GM23248 (cell line): Measurements from ENCODE around the gene PPP1R37. TPM values are rescaled to one million over a fixed set of nuclear protein-coding genes. Genes with fewer than 3 reads are reported as not detected.

Experiments used
- DNase-seq: peaks from one replicate; pipeline ENCODE4 v3.0.0-alpha.2; 2015
- H2AFZ ChIP-seq: fragments of 200-600 bp; sonication (generic); 2 replicates; pipeline ENCODE4 v1.6.1; 2016; ENCODE audit warnings: antibody characterized with exemption
- H3F3A ChIP-seq: fragments of 200-600 bp; sonication (generic); 2 replicates; pipeline ENCODE4 v1.6.1; 2016; ENCODE audit warnings: mild to moderate bottlenecking, antibody characterized with exemption, mixed run types; ENCODE audit not compliant: insufficient read depth
- H3K27ac ChIP-seq: fragments of 200-600 bp; sonication (generic); 2 replicates; pipeline ENCODE4 v1.5.1; 2016; ENCODE audit warnings: mild to moderate bottlenecking
- H3K27me3 ChIP-seq: fragments of 200-600 bp; sonication (generic); replicated peaks from 2 replicates; pipeline ENCODE4 v1.6.1; 2016; ENCODE audit warnings: mild to moderate bottlenecking; ENCODE audit not compliant: insufficient read depth
- H3K36me3 ChIP-seq: fragments of 200-600 bp; sonication (generic); 2 replicates; pipeline ENCODE4 v1.6.1; 2016; ENCODE audit warnings: low read depth, mild to moderate bottlenecking
- H3K4me1 ChIP-seq: fragments of 200-600 bp; sonication (generic); 2 replicates; pipeline ENCODE4 v1.6.1; 2016; ENCODE audit warnings: mild to moderate bottlenecking; ENCODE audit not compliant: insufficient read depth
- H3K4me2 ChIP-seq: fragments of 200-600 bp; sonication (generic); one replicate; pipeline ENCODE4 v1.6.1; 2016; ENCODE audit warnings: mild to moderate bottlenecking; ENCODE audit not compliant: unreplicated experiment
- H3K4me3 ChIP-seq: fragments of 200-600 bp; sonication (generic); 2 replicates; pipeline ENCODE4 v1.5.1; 2016; ENCODE audit warnings: mild to moderate bottlenecking
- H3K79me2 ChIP-seq: fragments of 200-600 bp; sonication (generic); 2 replicates; pipeline ENCODE4 v1.6.1; 2016; ENCODE audit warnings: mild to moderate bottlenecking; ENCODE audit not compliant: insufficient read depth
- H3K9ac ChIP-seq: fragments of 200-600 bp; sonication (generic); 2 replicates; pipeline ENCODE4 v1.6.1; 2016; ENCODE audit warnings: mild to moderate bottlenecking
- H3K9me2 ChIP-seq: fragments of 200-600 bp; sonication (generic); 2 replicates; pipeline ENCODE4 v1.6.1; 2016; ENCODE audit warnings: mixed run types, mild to moderate bottlenecking, moderate library complexity; ENCODE audit not compliant: insufficient read depth
- H3K9me3 ChIP-seq: fragments of 200-600 bp; sonication (generic); one replicate; pipeline ENCODE4 v1.6.1; 2017; ENCODE audit warnings: low read depth
- H4K20me1 ChIP-seq: fragments of 200-600 bp; sonication (generic); 2 replicates; pipeline ENCODE4 v1.6.0; 2016; ENCODE audit not compliant: insufficient read depth
- EZH2 ChIP-seq: fragments of 200-600 bp; sonication (generic); IDR thresholded peaks from 2 replicates; pipeline ENCODE4 v1.6.1; 2018; ENCODE audit warnings: antibody characterized with exemption, mild to moderate bottlenecking; ENCODE audit not compliant: insufficient read depth, poor library complexity, severe bottlenecking
- EZH2phosphoT487 ChIP-seq: fragments of 200-600 bp; sonication (generic); IDR thresholded peaks from 2 replicates; pipeline ENCODE4 v1.6.1; 2018; ENCODE audit warnings: antibody characterized with exemption, moderate library complexity, mild to moderate bottlenecking, low read depth; ENCODE audit not compliant: insufficient read depth
- WGBS, 2 experiments: methylation state at CpG; one replicate each; pipeline ENCODE4 v1.1.6; 2015 to 2017; ENCODE audit warnings: low lambda C conversion rate in 2 of 2, low coverage in 1 of 2; ENCODE audit errors: missing lambda C conversion rate in 2 of 2; 5-methylcytosine and 5-hydroxymethylcytosine counted together
- in situ Hi-C: fragments of 300-500 bp; cut with MboI; formaldehyde crosslinking; loops from 2 replicates; pipeline ENCODE4 v1.15.0; 2020
- polyA plus RNA-seq: library from polyadenylated mRNA; unstranded; fragments of >200 nt; fragmentation: Nextera tagmentation; extraction: Ambion mirVana; gene quantifications from 2 replicates; pipeline ENCODE4 v1.2.1, GENCODE V29; 2016
- total RNA-seq: library from RNA; depleted of rRNA; stranded (reverse); fragments of >200 nt; shearing (Covaris generic); gene quantifications from 2 replicates; pipeline ENCODE4 v1.2.3, GENCODE V29; 2014

PPP1R37 gene
- total and polyA plus RNA-seq, 2 experiments from 2014 or later = 1.9 to 43.8 TPM

- no peak overlapping the region for H3K27ac ChIP-seq
- peaks cover 30% of the 10 kb centered on the region for H3K79me2 ChIP-seq
- no peaks in the 10 kb centered on the region for H4K20me1 ChIP-seq
- H3F3A ChIP-seq = peaks cover 19% of the 10 kb centered on the region; the same call in 1 of the 2 replicates
- peak overlapping the region; percentile 77 for H2AFZ ChIP-seq
- peak overlapping the region; percentile 49 for H3K9ac ChIP-seq
- no peaks in the 10 kb centered on the region for H3K36me3 ChIP-seq
- TF ChIP-seq EZH2phosphoT487 (no peak), EZH2 (no peak)
- H3K4me1 ChIP-seq = peaks cover 8% of the 10 kb centered on the region
- no peaks in the 10 kb centered on the region for H3K27me3 ChIP-seq
- H3K9me3 ChIP-seq = no peaks in the 10 kb centered on the region
- H3K4me2 ChIP-seq = peak overlapping the region; percentile 57
- in situ Hi-C loops = no loop called here
- no peaks in the 10 kb centered on the region for H3K9me2 ChIP-seq
- peak overlapping the region; percentile 58 for H3K4me3 ChIP-seq
- WGBS, 2 experiments = 88 to 89% methylated on average over 15 of the region's 15 CpGs
- DNase-seq = no peak
These were observed 15.9 kb upstream of the PPP1R37 start for GRCh38 chr19:45076851-45077730.

GRCh38 chr19:45078390-45079062, 14.5 kb upstream of the PPP1R37 start:
- TF ChIP-seq EZH2 (no peak), EZH2phosphoT487 (no peak)
- in situ Hi-C loops = no loop called here
- no peak for DNase-seq

GRCh38 chr19:45079063-45079910, 13.7 kb upstream of the PPP1R37 start, which contains the start of gene GEMIN7:
TSS of gene GEMIN7 (plus strand) at chr19:45079260. CDS start at chr19:45090115, 10,855 bp downstream.
- peaks cover 12% of the 10 kb centered on the region; the same call in 1 of the 2 replicates for H3F3A ChIP-seq
- no peaks in the 10 kb centered on the region for H3K36me3 ChIP-seq
- H3K79me2 ChIP-seq = peaks cover 47% of the 10 kb centered on the region
- WGBS, 2 experiments = 0 to 1% methylated on average over 58 to 60 of the region's 61 CpGs
- H4K20me1 ChIP-seq = no peaks in the 10 kb centered on the region
- peak within 1 kb of the TSS; percentile 93 for H3K9ac ChIP-seq
- in situ Hi-C loops = no loop called here
- peak within 1 kb of the TSS; percentile 96 for H3K4me3 ChIP-seq
- no peaks in the 10 kb centered on the region for H3K9me2 ChIP-seq
- TF ChIP-seq EZH2 (no peak), EZH2phosphoT487 (no peak)
- H3K27me3 ChIP-seq = no peaks in the 10 kb centered on the region
- DNase-seq = peak; percentile 92
- H3K9me3 ChIP-seq = no peaks in the 10 kb centered on the region
- H2AFZ ChIP-seq = peak within 1 kb of the TSS; percentile 94
- peaks cover 8% of the 10 kb centered on the region for H3K4me1 ChIP-seq
- H3K27ac ChIP-seq = peak within 1 kb of the TSS; percentile 60
- peak within 1 kb of the TSS; percentile 92 for H3K4me2 ChIP-seq

More at GRCh38 chr19:45078390-45079062, 14.5 kb upstream of the PPP1R37 start:
- Histone ChIP-seq H3K4me2 (peak overlapping the region; percentile 79), H4K20me1 (no peaks in the 10 kb centered on the region), H3K9me2 (no peaks in the 10 kb centered on the region), H3F3A (peaks cover 17% of the 10 kb centered on the region; the same call in 1 of the 2 replicates), H3K27me3 (no peaks in the 10 kb centered on the region), H2AFZ (peak overlapping the region; percentile 94), H3K4me1 (peaks cover 8% of the 10 kb centered on the region), H3K9me3 (no peaks in the 10 kb centered on the region), H3K4me3 (peak overlapping the region; percentile 96), H3K9ac (peak overlapping the region; percentile 93), H3K27ac (no peak overlapping the region), H3K79me2 (peaks cover 44% of the 10 kb centered on the region), H3K36me3 (no peaks in the 10 kb centered on the region)
- WGBS, 2 experiments = 54 to 62% methylated on average over 9 to 10 of the region's 10 CpGs
